ENCODE results near the gene ST3GAL2.

GRCh38 chr16:70419384-70420327, 19.2 kb downstream of the ST3GAL2 start:
- TF ChIP-seq CTCF (IDR thresholded peaks at IDR 0.05; ENCODE audit: insufficient read depth, low read length) (no peak), REST (IDR thresholded peaks at IDR 0.05; ENCODE audit: insufficient replicate concordance, low read depth) (no peak)

All from HL-60 (cell line).